GM19240 (cell line): ENCODE data around the gene EHD4.

ENCODE experiments used
- DNase-seq: peaks from one replicate; pipeline ENCODE4 v3.0.0; 2011; ENCODE audit warnings: low spot score; ENCODE audit not compliant: insufficient read length

Gene EHD4

DNA sequence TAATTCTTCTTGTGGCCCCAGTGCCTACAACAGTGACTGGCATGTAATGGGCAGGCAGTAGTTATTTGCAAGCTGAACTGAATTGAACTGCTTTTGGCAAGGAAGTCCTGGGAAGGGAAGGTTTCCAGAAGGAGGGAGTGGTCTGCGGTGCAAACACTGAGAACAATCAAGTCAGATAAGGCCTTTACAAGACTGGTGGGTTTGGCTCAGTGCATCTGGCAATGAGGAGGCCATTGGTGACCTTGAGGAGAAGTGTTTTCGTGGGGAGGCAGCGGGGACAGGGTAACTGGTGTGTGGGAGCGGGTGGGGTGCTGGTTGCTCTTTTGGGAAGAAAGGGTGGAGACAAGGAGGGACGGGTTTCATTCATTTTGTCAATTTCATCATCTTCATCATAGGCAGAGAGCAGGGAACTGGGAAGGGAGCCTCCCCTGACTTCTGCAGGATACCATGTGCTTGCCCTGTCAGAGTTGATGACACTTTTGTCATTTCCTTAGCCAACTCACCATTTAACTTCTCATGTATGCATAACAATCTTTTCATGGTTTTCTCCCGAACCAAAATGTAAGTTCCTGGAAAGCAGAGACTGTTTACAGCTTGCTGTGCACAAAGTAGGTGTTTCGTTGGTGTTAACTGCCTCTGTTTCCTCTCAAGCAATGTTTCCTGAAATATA lies 8.4 kb upstream of the EHD4 start:
- DNase-seq: no peak

DNA sequence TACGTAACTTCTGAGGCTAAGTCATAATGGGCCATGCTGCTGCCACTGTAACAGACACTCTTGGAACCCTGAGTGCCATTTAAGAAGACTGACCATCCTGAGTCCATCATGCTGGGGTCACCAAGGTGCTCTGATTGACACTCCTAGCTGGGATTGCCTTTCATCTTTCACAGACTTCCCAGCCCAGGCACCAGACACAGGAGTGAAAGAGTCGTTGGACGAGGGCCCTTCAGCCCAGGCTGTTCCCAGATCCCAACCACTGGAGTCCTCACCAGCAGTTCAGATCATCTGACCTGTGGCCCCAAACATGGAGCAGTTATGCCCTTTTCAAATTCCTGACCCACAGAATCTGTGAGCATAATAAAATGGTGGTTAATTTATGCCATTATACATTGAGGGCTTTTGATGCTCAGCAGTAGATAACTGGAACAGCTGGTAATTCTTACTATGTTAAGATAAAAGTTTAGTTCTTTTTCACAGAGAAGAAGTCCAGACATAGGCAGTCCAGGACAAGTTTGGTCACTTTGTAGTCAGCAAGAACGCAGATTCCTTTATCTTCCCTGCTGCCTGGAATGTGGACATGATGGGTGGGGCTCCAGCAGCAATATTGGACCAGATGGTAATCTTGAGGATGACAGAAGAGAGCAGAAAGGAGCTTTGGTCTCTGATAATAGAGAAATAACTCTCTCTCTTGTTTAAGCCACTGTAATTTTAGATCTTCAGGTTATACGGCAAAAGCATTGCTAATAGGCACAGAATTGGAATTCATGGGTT lies 7.3 kb upstream of the EHD4 start:
- DNase-seq: no peak

GRCh38 chr15:41978534-41978933 lies 6.2 kb upstream of the EHD4 start:
- no peak for DNase-seq

DNA sequence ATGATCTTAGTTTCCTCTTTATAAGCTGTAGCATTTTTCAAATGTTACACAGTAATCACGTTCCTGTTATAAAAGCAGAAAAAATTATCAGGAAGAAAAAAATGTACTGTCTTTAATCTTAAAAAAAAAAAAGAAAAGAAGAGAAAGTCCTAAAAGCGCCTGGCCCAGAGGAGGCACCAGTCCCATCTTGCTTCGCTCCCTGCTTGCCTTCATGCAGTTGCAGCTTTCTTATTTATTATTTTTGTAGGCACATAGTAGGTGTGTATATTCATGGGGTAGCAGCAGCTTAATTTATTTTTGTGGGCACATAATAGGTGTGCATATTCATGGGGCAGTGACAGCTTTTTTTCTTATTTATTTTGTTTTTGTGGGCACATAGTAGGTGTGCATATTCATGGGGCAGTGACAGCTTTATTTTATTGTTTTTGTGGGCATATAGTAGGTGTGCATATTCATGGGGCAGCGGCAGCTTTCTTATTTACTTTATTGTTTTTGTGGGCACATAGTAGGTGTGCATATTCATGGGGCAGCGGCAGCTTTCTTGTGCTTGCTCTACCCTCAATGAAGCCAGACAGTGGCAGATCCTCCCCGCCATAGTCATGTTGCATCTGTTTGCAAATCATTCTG lies 5.5 kb upstream of the EHD4 start:
- DNase-seq: no peak

GRCh38 chr15:41975669-41976068 lies 3.3 kb upstream of the EHD4 start:
- no peak for DNase-seq

DNA sequence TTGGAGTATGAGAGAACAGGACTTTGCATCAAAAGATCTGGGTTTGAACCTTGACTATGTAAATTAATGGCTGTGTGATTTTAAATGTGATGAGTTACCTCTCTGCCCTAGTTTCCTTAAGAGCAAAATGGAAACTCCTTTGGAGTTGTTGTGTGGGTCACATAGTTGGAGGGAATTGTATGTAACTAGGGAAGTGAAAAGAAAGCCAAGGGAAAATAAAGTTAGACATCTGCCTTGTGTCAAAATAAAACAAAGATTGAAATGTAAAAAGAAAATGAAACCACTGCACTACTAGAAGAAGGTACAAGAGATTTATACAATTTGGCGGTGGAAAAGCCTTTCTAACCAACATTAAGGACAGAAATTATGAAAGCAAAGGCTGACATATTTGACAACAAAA lies 1.7 kb upstream of the EHD4 start:
- no peak for DNase-seq

- DNase-seq: no peak
These were observed 483 bp downstream of the EHD4 start for GRCh38 chr15:41971895-41972252.

GRCh38 chr15:41971089-41971894 lies 1.1 kb downstream of the EHD4 start:
- peak; percentile 60 for DNase-seq

GRCh38 chr15:41970456-41970855 lies 1.9 kb downstream of the EHD4 start:
- DNase-seq: no peak

GRCh38 chr15:41969851-41970431 lies 2.4 kb downstream of the EHD4 start:
- DNase-seq: no peak

DNA sequence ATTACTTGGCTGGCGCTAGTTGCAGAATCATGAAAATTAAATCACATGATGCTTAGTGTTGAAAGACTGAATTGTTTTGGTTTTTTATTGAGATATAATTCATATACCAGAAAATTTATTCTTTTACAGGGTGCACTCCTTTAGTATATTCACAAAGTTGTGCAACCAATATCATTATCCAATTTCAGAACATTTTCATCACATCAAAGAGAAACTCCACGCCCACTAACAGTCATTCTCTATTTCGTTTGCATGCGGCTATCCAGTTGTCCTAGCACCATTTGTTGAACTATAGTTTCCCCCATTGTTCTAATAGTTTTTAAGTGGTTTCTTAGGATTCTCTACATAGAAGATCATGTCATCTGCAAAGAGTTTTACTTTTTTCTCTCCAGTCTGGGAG lies 3.7 kb downstream of the EHD4 start:
- DNase-seq: no peak

DNA sequence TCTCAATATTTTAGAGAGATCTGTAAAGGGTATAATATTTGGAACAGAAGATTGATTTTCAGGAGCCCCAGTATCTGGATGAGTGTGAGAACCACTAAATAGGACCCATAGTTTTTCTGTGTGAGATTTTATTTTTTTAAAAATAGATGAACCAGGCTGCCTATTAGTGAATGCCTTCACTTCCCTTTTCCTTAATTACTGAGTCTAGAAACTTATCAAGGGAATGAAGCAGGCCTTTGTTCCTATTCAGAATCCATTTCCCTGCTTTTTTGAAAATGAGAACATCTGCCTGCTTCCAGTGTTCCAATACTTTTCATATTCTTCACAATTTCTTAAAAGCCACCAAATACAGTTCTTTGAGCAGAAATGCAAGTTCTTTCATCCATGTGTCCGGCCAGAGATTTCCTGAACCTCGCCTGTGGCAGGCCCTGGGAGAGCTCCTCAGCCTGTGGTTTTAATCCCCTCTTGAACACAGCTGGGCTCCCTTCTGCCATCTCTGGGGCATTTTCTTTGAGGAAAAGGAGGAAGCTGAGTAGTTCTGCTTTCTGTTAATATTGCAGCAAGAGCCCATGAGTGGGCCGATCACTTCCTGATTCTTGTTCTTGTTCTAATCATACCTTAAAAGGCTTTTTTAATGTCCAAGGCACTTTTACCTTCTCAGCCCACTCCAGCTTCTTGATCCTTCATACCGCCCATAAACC lies 4.7 kb downstream of the EHD4 start:
- DNase-seq: peak; percentile 45

DNA sequence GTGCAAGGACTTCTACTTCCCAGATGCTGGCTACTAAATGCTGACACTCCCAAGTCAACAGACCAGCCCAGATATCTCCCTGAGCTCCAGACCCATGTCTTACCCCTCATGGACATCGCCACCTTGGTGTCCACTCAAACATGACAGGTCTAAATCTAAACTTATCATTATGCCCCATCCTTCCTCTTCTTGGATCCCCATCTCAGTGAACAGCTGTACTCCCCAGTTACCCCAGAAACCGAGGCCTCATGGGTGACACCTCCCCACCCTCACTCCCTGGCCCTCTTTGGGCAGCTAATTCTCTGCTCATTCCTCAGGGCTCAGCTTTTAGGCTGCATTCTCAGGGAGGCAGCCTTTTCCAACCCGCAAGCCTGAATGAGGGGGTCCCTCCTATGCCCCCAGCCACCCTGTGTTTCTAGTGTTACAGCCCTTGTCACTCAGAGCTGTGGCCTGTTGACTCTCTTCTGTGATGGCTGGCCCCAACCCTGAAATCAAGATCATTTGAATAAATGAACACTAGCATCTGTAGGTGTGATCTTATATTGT lies 5.4 kb downstream of the EHD4 start:
- no peak for DNase-seq

- no peak for DNase-seq
These were observed 5.9 kb downstream of the EHD4 start for GRCh38 chr15:41966414-41966812.

- no peak for DNase-seq
These were observed 6.6 kb downstream of the EHD4 start for GRCh38 chr15:41965441-41966413.

- DNase-seq: no peak
These were observed 10.7 kb downstream of the EHD4 start for GRCh38 chr15:41961595-41962202.

- no peak for DNase-seq
These were observed 11.3 kb downstream of the EHD4 start for GRCh38 chr15:41961001-41961518.

GRCh38 chr15:41958002-41958420 lies 14.3 kb downstream of the EHD4 start:
- DNase-seq: no peak
